Measurements from ENCODE around the gene APOBEC3H.

Gene APOBEC3H

GRCh38 chr22:39114112-39114511, 17.1 kb downstream of the APOBEC3H start:
- Histone ChIP-seq H3K36me3 (ENCODE audit: insufficient read depth, low read length) (no peaks in the 10 kb centered on the region), H3K9ac (ENCODE audit: low read depth, low read length) (no peak overlapping the region; the same call in 1 of the 2 replicates), H3K4me1 (ENCODE audit: insufficient read depth, low read length) (peaks cover 26% of the 10 kb centered on the region), H3K9me3 (ENCODE audit: control insufficient read depth, insufficient read depth, low read length) (no peaks in the 10 kb centered on the region)

- Histone ChIP-seq H3K9ac (ENCODE audit: low read depth, low read length) (no peak overlapping the region), H3K4me1 (ENCODE audit: insufficient read depth, low read length) (peaks cover 26% of the 10 kb centered on the region), H3K9me3 (ENCODE audit: control insufficient read depth, insufficient read depth, low read length) (no peaks in the 10 kb centered on the region), H3K36me3 (ENCODE audit: insufficient read depth, low read length) (no peaks in the 10 kb centered on the region)
Measured at GRCh38 chr22:39115570-39115969, 18.5 kb downstream of the APOBEC3H start.

GRCh38 chr22:39115977-39116621, 19.1 kb downstream of the APOBEC3H start:
- Histone ChIP-seq H3K4me1 (ENCODE audit: insufficient read depth, low read length) (peaks cover 23% of the 10 kb centered on the region), H3K36me3 (ENCODE audit: insufficient read depth, low read length) (no peaks in the 10 kb centered on the region), H3K9ac (ENCODE audit: low read depth, low read length) (no peak overlapping the region), H3K9me3 (ENCODE audit: control insufficient read depth, insufficient read depth, low read length) (no peaks in the 10 kb centered on the region)

GRCh38 chr22:39117585-39118191, 20.6 kb downstream of the APOBEC3H start:
- peaks cover 20% of the 10 kb centered on the region for H3K4me1 ChIP-seq (ENCODE audit: insufficient read depth, low read length)
- H3K9ac ChIP-seq (ENCODE audit: low read depth, low read length): no peak overlapping the region
- no peaks in the 10 kb centered on the region for H3K9me3 ChIP-seq (ENCODE audit: control insufficient read depth, insufficient read depth, low read length)
- no peaks in the 10 kb centered on the region for H3K36me3 ChIP-seq (ENCODE audit: insufficient read depth, low read length)

GRCh38 chr22:39120983-39121382, 23.9 kb downstream of the APOBEC3H start:
- no peak overlapping the region for H3K9ac ChIP-seq (ENCODE audit: low read depth, low read length)
- no peaks in the 10 kb centered on the region for H3K9me3 ChIP-seq (ENCODE audit: control insufficient read depth, insufficient read depth, low read length)
- H3K36me3 ChIP-seq (ENCODE audit: insufficient read depth, low read length): no peaks in the 10 kb centered on the region
- H3K4me1 ChIP-seq (ENCODE audit: insufficient read depth, low read length): peaks cover 10% of the 10 kb centered on the region

GRCh38 chr22:39122772-39123470, 25.9 kb downstream of the APOBEC3H start:
- Histone ChIP-seq H3K9me3 (ENCODE audit: control insufficient read depth, insufficient read depth, low read length) (no peaks in the 10 kb centered on the region), H3K36me3 (ENCODE audit: insufficient read depth, low read length) (no peaks in the 10 kb centered on the region), H3K9ac (ENCODE audit: low read depth, low read length) (no peak overlapping the region), H3K4me1 (ENCODE audit: insufficient read depth, low read length) (peaks cover 6% of the 10 kb centered on the region; the same call in 1 of the 2 replicates)

GRCh38 chr22:39123751-39124581, 26.9 kb downstream of the APOBEC3H start:
- Histone ChIP-seq H3K9ac (ENCODE audit: low read depth, low read length) (no peak overlapping the region), H3K4me1 (ENCODE audit: insufficient read depth, low read length) (no peaks in the 10 kb centered on the region), H3K9me3 (ENCODE audit: control insufficient read depth, insufficient read depth, low read length) (0 out of 2 replicates have a peak, but pooled peaks cover 2% of the 10 kb centered on the region), H3K36me3 (ENCODE audit: insufficient read depth, low read length) (no peaks in the 10 kb centered on the region)

- no peak overlapping the region for H3K9ac ChIP-seq (ENCODE audit: low read depth, low read length)
- H3K36me3 ChIP-seq (ENCODE audit: insufficient read depth, low read length): no peaks in the 10 kb centered on the region
- H3K4me1 ChIP-seq (ENCODE audit: insufficient read depth, low read length): peaks cover 10% of the 10 kb centered on the region
- H3K9me3 ChIP-seq (ENCODE audit: control insufficient read depth, insufficient read depth, low read length): 0 out of 2 replicates have a peak, but pooled peaks cover 2% of the 10 kb centered on the region
Measured at GRCh38 chr22:39125622-39126021, 28.6 kb downstream of the APOBEC3H start.

GRCh38 chr22:39128508-39128907, 31.5 kb downstream of the APOBEC3H start:
- H3K9ac ChIP-seq (ENCODE audit: low read depth, low read length): no peak overlapping the region
- peaks cover 20% of the 10 kb centered on the region for H3K4me1 ChIP-seq (ENCODE audit: insufficient read depth, low read length)
- no peaks in the 10 kb centered on the region for H3K36me3 ChIP-seq (ENCODE audit: insufficient read depth, low read length)
- 0 out of 2 replicates have a peak, but pooled peaks cover 2% of the 10 kb centered on the region for H3K9me3 ChIP-seq (ENCODE audit: control insufficient read depth, insufficient read depth, low read length)

- Histone ChIP-seq H3K9ac (ENCODE audit: low read depth, low read length) (no peak overlapping the region), H3K9me3 (ENCODE audit: control insufficient read depth, insufficient read depth, low read length) (0 out of 2 replicates have a peak, but pooled peaks cover 2% of the 10 kb centered on the region), H3K4me1 (ENCODE audit: insufficient read depth, low read length) (peaks cover 20% of the 10 kb centered on the region), H3K36me3 (ENCODE audit: insufficient read depth, low read length) (no peaks in the 10 kb centered on the region)
Measured at GRCh38 chr22:39129081-39129480, 32.0 kb downstream of the APOBEC3H start.

- 0 out of 2 replicates have a peak, but pooled peaks cover 2% of the 10 kb centered on the region for H3K9me3 ChIP-seq (ENCODE audit: control insufficient read depth, insufficient read depth, low read length)
- no peak overlapping the region for H3K9ac ChIP-seq (ENCODE audit: low read depth, low read length)
- H3K4me1 ChIP-seq (ENCODE audit: insufficient read depth, low read length): peaks cover 20% of the 10 kb centered on the region
Measured at GRCh38 chr22:39129746-39130145, 32.7 kb downstream of the APOBEC3H start.

GRCh38 chr22:39130152-39130704, 33.2 kb downstream of the APOBEC3H start:
- no peak overlapping the region for H3K9ac ChIP-seq (ENCODE audit: low read depth, low read length)
- peaks cover 20% of the 10 kb centered on the region for H3K4me1 ChIP-seq (ENCODE audit: insufficient read depth, low read length)
- H3K36me3 ChIP-seq (ENCODE audit: insufficient read depth, low read length): no peaks in the 10 kb centered on the region
- 0 out of 2 replicates have a peak, but pooled peaks cover 2% of the 10 kb centered on the region for H3K9me3 ChIP-seq (ENCODE audit: control insufficient read depth, insufficient read depth, low read length)

More at GRCh38 chr22:39129746-39130145, 32.7 kb downstream of the APOBEC3H start:
- H3K36me3 ChIP-seq (ENCODE audit: insufficient read depth, low read length): no peaks in the 10 kb centered on the region

- Histone ChIP-seq H3K36me3 (ENCODE audit: insufficient read depth, low read length) (no peaks in the 10 kb centered on the region), H3K9ac (ENCODE audit: low read depth, low read length) (no peak overlapping the region)
Measured at GRCh38 chr22:39130892-39131855, 34.1 kb downstream of the APOBEC3H start.

More at GRCh38 chr22:39130892-39131855, 34.1 kb downstream of the APOBEC3H start:
- Histone ChIP-seq H3K4me1 (ENCODE audit: insufficient read depth, low read length) (peaks cover 20% of the 10 kb centered on the region), H3K9me3 (ENCODE audit: control insufficient read depth, insufficient read depth, low read length) (0 out of 2 replicates have a peak, but pooled peaks cover 2% of the 10 kb centered on the region)

Data from ES-I3 (cell line).